Breast epithelium (tissue), 3 donors: Measurements from ENCODE around the gene MAPK1.

Source experiments
- POLR2A ChIP-seq: fragments of 450-650 bp; IDR thresholded peaks from one replicate; pipeline ENCODE4 v1.6.1; 2016; ENCODE audit warnings: antibody characterized with exemption, mild to moderate bottlenecking, moderate library complexity
- POLR2AphosphoS5 ChIP-seq, 3 donors: sonication (generic); formaldehyde crosslinking; IDR thresholded peaks; one replicate each; pipeline ENCODE4 v1.6.1; 2017; ENCODE audit warnings: antibody characterized with exemption in 3 of 3
- TF ChIP-seq, protein P1 (sequence below), 3 donors: fragments of 450-650 bp; IDR thresholded peaks; one replicate each; pipeline ENCODE4 v1.5.1; 2016 to 2017; ENCODE audit warnings: antibody characterized with exemption in 3 of 3, mild to moderate bottlenecking in 3 of 3, moderate library complexity in 3 of 3

- TF ChIP-seq, protein P1, sequence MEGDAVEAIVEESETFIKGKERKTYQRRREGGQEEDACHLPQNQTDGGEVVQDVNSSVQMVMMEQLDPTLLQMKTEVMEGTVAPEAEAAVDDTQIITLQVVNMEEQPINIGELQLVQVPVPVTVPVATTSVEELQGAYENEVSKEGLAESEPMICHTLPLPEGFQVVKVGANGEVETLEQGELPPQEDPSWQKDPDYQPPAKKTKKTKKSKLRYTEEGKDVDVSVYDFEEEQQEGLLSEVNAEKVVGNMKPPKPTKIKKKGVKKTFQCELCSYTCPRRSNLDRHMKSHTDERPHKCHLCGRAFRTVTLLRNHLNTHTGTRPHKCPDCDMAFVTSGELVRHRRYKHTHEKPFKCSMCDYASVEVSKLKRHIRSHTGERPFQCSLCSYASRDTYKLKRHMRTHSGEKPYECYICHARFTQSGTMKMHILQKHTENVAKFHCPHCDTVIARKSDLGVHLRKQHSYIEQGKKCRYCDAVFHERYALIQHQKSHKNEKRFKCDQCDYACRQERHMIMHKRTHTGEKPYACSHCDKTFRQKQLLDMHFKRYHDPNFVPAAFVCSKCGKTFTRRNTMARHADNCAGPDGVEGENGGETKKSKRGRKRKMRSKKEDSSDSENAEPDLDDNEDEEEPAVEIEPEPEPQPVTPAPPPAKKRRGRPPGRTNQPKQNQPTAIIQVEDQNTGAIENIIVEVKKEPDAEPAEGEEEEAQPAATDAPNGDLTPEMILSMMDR (IDR thresholded peaks at IDR 0.05), result no peak
- TF ChIP-seq POLR2A (no peak), POLR2AphosphoS5 (IDR thresholded peaks at IDR 0.05) (no peak)
These were observed 88.6 kb downstream of the MAPK1 start for GRCh38 chr22:21778705-21779363.
